HG03159 (cell line): ENCODE results near the gene C11orf42.

Experiments
- ATAC-seq: cut with Tn5 transposase; IDR thresholded peaks from one replicate; pipeline ENCODE4 v1.9.1; 2021; ENCODE audit warnings: mild to moderate bottlenecking, moderate library complexity; ENCODE audit not compliant: unreplicated experiment

The C11orf42 gene, protein sequence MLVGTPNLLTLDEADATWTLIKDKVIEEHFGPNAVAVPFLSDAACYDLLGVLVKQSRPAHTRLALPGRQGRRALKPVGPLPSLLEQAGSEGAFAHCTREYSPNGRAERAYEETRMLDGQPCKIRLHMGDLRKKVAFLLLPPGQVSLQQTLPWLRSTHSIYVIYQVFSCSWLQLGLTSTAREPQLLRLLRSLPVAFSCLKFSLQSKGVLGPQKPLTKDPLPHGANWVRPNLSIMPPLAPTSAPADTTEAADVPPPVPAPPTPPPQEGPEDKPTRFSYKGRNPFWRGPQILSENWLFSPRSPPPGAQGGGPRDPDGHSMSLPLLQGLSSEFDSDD

DNA sequence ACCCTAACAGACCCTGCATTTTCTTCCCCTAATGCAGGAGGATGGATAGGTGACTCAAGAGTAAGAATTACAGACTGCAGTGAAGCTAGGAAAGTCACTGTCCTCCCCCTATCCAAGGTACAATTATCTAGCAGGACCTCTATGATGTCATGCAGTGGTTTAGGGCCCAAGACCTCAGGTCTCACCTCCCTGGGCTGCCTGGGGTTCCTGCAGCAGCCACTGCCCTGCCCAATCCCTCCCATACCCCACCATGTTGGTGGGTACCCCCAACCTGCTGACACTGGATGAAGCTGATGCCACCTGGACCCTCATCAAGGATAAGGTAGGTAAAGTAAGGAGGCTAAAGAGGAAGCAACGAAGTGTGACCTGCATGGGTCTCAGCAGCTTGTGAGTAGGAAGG lies at the start of gene C11orf42:
TSS of gene C11orf42 (plus strand) at position 192 of the 400 bp plus-strand sequence. CDS start at position 251, 59 bp downstream.
- no peak for ATAC-seq

DNA sequence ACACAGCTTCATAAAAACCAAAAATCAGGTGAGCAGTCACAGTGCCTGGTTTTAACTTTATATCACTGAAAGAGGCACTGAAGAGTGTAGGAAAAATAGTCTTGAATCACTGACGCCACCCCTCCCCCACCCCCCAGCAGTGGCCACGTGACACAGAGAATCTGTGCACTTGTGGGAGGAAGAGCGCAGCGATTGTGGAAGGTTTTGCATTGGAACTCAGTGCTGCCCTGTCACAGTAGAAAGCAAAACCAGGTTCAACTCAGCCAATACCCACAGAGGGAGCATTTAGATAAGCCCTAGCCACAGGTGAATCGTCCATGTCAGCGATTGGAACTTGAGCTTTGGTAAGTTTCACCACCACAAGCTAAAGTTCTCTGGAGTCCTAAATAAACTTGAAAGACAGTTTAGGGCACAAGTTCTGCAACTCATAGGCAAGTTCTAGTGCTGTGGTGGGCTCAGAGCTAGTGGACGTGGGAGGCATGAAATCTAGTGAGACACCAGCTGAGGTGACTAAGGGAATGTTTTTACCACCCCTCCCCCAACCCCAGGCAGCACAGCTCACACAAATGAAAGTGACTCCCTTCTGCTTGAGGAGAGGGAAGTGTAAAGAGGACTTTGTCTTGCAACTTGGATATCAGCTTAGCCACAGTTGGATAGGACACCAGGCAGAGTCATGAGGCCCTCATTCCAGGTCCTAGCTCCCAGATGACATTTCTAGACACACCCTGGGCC lies 48.6 kb upstream of the C11orf42 start:
- ATAC-seq = no peak

DNA sequence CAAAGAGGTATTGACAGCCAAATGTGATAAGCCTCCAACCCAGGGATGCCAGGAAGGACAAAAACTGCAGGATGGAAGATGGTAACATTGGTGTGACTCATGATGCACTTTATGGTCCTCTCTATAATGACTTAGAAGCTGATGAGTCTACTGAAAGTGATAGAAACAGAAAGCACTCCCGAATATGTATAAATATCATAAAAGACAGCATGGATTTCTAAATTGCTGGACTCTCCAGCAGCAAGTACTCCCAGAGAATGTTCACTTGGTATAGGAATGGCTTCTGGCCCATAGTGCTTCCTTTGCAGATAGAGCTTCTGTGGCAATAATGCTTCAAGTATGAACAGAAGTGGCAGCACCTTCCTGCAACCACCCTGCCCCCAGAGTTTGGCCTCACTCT lies 35.1 kb upstream of the C11orf42 start, which contains the start of gene OR52B2:
TSS of gene OR52B2 (minus strand) at position 101 of the 400 bp plus-strand sequence. CDS start at position 101, 0 bp downstream.
- ATAC-seq = no peak

DNA sequence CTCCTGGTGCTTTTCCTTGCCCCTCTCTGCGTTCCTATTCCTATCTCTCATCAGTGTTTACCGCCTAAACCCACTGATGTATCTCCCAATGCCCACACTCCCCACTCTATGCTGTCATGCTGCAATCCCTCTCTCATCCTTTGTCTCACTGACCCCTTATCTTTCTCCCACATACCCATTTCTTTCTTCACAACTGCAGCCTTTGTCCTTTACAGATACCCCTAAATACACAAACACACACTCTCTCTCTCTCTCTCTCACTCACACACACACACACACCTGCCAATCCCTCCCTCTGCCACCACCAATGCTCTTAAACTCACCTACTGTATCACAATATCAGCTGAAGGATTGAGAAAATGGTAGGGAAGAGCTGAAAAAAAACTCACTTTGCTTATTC lies 29.9 kb upstream of the C11orf42 start:
- no peak for ATAC-seq

DNA sequence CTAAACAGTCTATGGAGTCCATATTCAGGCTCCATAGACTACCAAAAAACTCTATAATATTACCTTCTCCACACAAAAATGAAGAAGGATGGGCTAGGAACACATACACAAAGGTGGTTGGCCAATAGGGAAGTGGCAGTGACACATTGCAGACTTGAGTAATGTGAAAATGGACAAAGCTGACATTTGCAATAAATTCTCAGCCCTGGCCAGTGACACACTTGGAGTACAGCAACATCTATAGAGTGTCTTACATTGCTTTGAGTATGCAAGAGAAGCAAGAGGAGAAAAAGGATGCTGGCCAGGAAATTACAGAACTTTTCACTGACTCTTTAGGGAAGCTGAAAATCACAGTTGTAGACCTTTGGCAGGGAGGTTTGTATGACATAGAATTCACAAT lies 13.6 kb upstream of the C11orf42 start:
- no peak for ATAC-seq

DNA sequence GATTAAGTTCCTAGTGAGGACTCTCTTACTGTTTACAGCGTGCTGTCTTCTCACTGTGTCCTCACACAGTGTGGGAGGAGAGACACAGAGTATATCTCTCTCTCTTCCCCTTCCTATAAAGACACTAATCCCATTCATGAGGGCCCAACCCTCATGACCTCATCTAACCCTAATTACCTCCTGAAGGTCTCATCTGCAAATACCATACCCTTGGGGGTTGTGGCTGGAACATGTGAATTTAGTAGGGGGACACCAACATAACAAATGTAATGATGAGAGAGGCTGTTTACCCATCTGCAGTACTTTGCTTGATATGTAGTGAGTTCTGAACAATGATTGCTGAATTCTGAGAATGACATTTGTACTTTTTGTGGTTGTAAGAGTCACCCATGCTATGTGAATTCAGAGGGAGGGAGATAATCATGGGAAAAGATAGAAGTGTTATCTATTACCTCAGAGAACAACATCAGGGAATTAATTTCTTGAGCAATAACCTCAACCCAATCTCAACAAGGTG lies 11.2 kb upstream of the C11orf42 start:
- ATAC-seq = no peak

DNA sequence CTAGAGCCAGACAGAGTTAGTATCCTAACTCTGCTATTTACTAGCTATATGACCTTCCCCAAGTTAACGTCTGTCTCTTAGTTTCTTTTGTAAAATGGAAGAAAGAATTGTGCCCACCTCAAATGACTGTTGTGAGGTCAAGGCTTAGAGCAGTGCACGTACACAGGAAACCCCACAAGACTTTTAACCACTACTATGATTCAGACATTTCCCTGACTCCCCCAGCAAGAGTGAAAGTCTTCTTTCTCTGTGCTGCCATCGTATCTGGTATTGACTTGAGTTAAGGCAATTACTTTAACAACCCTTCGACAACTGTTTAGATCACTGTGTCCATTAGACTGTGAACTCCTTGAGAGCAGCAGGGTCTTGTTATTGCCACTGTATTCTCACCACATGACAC lies 9.0 kb upstream of the C11orf42 start:
- no peak for ATAC-seq

DNA sequence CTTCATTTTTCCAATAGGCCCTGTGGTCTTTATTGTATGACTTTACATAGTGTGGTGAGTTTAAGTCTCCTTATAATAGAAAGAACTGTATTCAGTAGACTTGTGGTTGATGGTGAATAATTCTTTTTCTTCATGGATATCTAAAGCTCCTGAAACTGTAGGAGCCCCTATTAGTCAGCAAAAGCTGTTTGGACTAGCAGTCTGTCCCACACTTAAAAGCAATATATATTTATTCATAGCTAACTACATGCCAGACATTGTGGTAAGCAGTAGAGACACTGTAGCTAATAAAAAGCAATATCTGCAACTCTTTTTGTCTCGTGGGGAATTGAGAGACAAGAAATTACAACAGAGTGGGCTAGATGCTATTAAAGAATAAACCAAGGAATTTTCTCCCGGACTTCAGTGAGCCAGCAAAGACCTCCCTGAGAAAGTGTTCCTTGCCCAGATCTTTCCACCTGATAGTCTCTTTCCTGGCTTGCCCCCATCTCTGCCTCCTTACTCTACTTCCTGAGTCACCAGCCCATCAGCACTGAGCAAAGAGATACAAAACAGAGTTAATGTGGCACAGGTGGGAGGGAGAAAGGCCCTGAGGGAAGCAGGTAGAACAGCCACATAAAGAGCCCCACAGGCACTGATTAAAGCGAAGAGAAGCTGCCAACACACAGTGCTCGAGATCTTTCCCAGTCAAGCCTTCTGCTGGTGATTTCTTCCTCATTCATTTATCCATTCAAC lies 7.7 kb upstream of the C11orf42 start:
- no peak for ATAC-seq

DNA sequence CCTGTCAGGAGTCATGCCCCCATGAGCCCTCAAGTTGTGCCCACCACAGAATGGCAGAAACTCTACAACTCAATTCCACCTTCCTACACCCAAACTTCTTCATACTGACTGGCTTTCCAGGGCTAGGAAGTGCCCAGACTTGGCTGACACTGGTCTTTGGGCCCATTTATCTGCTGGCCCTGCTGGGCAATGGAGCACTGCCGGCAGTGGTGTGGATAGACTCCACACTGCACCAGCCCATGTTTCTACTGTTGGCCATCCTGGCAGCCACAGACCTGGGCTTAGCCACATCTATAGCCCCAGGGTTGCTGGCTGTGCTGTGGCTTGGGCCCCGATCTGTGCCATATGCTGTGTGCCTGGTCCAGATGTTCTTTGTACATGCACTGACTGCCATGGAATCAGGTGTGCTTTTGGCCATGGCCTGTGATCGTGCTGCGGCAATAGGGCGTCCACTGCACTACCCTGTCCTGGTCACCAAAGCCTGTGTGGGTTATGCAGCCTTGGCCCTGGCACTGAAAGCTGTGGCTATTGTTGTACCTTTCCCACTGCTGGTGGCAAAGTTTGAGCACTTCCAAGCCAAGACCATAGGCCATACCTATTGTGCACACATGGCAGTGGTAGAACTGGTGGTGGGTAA lies 6.1 kb upstream of the C11orf42 start, which contains the start of gene OR52W1:
TSS of gene OR52W1 (plus strand) at position 51 of the 637 bp plus-strand sequence. CDS start at position 51, 0 bp downstream.
- ATAC-seq = no peak

DNA sequence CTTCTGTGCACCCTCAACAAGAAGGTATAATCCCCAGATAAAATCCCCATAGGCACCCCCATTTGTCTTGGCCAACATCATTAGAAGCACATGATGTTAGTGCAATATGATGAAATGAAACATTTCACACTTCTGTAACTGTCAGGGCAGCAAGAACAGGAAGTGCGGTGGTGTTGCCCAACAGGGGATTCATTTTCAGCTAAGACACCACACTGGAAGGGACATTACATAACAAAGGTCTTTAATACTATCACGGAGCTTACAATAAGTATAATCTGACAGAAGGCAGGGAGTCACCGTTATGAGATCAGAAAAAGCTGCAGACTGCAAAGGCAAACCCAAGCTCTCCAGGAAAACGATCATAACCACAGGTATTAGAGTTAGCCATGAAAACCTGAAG lies 4.4 kb upstream of the C11orf42 start:
- ATAC-seq = no peak

DNA sequence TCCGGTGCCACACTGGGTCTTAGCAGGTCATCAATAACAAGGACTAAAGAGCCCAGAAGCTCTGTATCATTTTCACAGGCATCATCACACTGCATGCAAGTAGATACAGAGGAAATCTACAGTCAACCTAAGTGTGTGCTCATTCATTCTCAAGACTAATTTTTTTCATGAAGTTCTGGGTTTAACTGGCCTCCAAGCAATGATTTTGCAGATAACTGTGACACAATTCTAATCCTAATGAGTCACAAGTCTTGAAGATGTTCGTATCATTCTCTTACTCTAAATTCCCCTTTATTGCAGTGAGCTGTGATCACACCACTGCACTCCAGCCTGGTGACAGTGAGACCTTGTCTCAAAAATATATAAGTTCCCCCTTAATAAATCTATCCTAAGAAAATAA lies 3.9 kb upstream of the C11orf42 start:
- no peak for ATAC-seq

DNA sequence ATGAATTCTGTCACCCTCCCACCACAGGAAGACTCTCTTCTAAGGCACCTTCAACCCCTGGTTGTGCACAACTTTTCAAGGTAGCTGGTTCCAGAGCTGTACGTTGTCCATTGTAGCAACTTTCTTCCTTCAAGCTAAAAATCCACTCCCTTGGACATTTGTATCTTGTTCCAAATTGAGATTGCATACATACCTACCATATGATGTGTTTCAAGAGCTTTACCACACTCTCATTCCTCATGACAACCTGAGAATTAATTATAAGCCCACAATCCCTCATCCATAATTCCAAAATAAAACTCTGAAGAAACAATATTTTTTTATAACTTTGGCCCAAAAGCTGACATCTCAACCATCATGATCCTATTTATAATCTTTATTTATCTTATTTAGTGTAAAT lies 3.3 kb upstream of the C11orf42 start:
- ATAC-seq = no peak

DNA sequence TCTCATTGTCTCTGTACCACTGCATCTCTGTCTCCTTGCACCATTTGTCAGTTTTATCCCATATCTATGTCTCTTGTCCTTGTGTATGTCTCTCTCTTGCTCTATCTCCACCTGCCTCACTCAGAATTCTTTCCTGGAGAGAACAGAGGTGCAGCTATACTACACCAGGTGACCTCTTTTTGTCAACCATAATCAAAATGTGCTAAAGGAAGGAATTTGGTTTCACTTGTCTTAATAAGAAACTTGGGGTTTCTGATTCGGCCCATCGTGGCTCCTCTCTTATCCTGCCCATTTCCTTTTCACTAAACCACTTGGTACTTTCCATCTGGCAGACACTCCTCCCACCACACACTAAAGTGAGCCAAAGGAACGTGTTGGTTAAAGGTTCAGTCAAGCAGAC lies 2.0 kb upstream of the C11orf42 start:
- ATAC-seq = peak; percentile 69

DNA sequence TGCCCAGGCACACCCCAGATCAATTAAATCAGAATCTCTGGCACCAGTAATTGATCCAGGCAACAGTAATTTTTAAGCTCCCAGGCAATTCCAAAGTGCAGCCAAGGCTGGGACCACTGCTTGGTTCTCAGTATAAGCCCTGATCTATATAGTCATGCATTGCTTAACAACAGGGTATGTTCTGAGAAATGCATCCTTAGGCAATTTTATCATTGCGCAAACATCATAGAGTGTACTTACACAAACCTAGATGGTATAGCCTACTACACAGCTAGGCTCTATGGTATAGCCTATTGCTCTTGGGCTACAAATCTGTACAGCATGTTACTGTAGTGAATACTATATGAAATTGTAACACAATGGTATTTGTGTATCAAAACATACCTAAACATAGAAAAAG lies 651 bp upstream of the C11orf42 start:
- no peak for ATAC-seq

DNA sequence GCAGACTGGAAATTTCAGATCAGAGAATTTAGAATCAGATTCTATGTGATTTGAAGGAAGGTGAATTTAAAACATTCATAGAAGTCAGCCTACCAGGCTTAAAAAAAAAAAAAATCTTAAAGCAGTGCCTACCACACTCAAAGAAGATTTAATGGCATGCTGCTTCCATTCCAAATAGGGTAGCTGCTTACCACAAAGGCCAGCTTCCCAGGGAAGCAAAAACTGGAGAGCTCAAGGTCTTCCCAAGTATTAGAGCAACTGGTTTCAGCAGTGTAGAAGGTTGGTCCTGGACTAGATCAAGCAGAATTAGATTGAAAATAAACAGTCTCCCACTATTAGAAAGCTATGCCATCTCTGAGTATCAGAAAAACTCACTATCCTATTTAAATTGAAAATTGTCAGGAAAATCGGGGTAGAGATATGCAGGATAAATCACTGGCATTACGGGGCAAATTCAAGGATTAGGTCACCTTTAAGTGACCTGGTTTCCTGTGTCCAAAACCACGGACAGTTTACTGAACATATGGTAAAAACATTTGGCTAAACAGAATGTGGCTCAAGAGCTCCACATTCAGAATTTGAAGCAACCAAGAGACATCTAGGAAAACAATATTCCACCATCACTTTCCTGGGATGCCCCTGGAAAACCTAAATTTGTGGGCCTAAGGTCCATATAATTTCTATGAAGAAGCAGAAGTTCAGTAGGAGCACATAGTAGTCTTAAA lies 1.3 kb downstream of the C11orf42 start:
- no peak for ATAC-seq

DNA sequence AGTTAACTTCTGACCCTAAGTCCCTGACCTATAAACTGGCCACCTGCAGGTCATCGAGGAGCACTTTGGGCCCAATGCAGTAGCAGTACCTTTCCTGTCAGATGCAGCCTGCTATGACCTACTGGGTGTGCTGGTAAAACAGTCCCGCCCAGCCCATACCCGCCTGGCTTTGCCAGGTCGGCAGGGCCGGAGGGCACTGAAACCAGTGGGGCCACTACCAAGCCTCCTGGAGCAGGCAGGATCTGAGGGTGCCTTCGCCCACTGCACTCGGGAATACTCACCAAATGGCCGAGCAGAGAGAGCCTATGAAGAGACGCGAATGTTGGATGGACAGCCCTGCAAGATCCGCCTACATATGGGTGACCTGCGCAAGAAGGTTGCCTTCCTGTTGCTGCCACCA lies 4.4 kb downstream of the C11orf42 start:
- ATAC-seq = no peak

DNA sequence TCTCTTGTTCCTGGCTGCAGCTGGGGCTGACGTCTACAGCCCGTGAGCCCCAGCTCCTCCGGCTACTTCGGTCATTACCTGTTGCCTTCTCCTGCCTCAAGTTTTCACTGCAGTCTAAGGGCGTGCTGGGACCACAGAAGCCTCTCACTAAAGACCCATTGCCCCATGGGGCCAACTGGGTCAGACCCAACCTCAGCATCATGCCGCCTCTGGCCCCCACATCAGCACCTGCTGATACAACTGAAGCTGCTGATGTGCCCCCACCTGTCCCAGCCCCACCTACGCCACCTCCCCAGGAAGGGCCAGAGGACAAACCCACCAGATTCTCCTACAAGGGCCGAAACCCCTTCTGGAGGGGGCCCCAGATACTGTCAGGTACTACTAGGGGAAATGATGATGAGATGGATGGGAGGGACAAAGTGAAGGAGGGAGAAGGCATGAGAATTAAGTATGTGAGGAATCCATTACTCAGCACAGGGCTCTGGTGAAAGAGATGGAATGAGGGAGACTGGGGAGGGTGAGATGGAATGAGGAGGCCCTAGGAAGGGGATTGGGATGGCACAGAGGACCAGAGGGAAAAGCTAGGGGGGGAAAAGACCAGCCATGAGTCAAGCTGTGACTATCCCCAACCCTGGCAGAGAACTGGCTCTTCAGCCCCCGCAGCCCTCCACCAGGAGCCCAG lies 5.1 kb downstream of the C11orf42 start:
- no peak for ATAC-seq

DNA sequence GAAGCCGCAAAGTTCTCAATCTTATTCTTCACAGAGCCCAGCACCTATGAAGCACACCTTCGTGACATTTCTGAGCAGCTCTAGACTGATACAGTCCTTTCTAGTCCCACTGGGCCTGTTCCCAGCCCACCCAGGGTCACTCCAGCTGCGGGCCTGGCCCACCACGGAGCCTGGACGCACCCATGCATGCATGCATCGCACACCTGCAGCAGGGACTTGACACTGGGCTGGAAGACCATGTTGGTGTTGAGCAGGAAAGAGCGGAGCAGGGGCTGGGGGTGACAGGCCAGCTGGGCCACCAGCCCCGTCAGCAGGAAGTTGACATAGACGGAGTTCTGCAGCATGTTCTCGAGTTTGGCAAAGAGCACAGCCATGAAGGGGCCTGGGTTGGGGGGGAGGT lies 9.2 kb downstream of the C11orf42 start:
- ATAC-seq = no peak

DNA sequence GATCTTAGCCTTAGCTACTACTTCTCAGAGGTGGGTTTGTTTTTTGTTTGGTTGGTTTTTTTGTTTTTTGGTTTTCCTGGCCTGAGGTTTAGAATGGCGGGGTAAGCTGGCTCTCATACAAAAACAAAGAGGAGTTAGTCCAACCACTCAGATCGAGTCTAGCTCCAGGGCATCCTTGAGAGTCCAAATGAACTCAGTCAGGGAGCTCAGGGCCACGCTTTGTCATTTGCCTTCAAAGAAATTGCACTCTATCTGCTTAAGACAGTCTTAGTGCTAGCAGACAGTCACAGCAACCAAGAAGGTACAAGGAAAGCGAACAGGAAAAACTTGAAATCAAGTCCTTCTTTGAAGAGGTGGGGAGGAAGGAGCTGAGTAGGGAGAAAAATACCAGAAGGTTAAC lies 11.1 kb downstream of the C11orf42 start:
- no peak for ATAC-seq

DNA sequence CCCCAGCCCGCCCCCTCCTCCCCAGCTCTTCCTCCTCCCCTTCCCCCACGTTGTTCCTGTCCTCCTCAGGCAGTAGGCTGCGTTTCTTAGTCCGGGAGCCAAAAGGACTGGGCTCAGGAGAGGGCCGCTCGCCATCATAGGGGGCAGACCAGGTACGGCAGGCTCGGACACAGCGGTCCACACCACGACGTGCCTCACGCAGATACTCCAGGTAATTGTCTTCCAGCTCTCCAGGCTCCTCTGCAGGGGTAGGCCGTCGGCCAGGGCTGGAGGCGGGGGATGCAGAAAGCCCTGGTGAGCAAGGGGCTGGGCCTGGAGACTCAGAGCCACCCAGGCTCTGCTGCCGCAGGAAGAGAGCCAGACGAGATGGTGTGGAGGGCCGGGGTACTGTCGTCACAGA lies 12.4 kb downstream of the C11orf42 start:
- no peak for ATAC-seq
